Endothelial cell of umbilical vein (primary cell): ENCODE data around the gene USP46. TPM values are rescaled to one million over a fixed set of nuclear protein-coding genes. Genes with fewer than 3 reads are reported as not detected.

ENCODE experiments used
- BruUV-seq: library from RNA; stranded (reverse); fragments of 400-500 nt; replicated peaks from 2 replicates; lab custom pipeline; 2021; lab: Mats Ljungman, UMichigan
- CTCF ChIA-PET: fragments of 300-600, 350-600 bp; sonication (Branson Sonifier 250); formaldehyde crosslinking; loops from one replicate; lab custom pipeline; 2021; ENCODE audit warnings: antibody characterized with exemption, inconsistent platforms; lab: Charles Lee
- POLR2A ChIA-PET: fragments of 300-600, 350-600 bp; sonication (Branson Sonifier 250); formaldehyde crosslinking; loops from one replicate; lab custom pipeline; 2021; ENCODE audit warnings: antibody characterized with exemption, inconsistent platforms; lab: Charles Lee
- DNase-seq: peaks from one replicate; pipeline ENCODE4 v3.0.0-alpha.2; 2011; ENCODE audit warnings: low read depth, low spot score
- FAIRE-seq: peaks from 2 replicates; lab custom pipeline; 2011; peaks lifted over from hg19 to GRCh38; lab: Jason Lieb, UNC
- H2AFZ ChIP-seq: 2 replicates; pipeline ENCODE4 v1.6.0; 2012; ENCODE audit warnings: low read depth, low read length, control low read depth, inconsistent platforms
- H3K27ac ChIP-seq: 2 replicates; pipeline ENCODE4 v1.5.1; 2011; ENCODE audit warnings: low read depth, mild to moderate bottlenecking, control low read depth, low read length, moderate library complexity; ENCODE audit not compliant: insufficient read depth
- H3K27me3 ChIP-seq, 2 experiments: 2 replicates each; pipeline versions ENCODE4 v1.6.0 to v1.6.1; 2011; ENCODE audit warnings: low read length in 2 of 2, mixed read lengths in 1 of 2; ENCODE audit not compliant: control insufficient read depth in 2 of 2, insufficient read depth in 2 of 2
- H3K36me3 ChIP-seq, 2 experiments: 2 replicates in 1 of 2; 3 replicates in 1 of 2; pipeline ENCODE4 v1.5.1; 2011; ENCODE audit warnings: low read length in 2 of 2, mild to moderate bottlenecking in 1 of 2, moderate library complexity in 1 of 2; ENCODE audit not compliant: control insufficient read depth in 2 of 2, insufficient read depth in 2 of 2; ENCODE audit errors: extremely low read depth in 1 of 2
- H3K4me1 ChIP-seq: 3 replicates; pipeline ENCODE4 v1.5.1; 2011; ENCODE audit warnings: mild to moderate bottlenecking, low read length; ENCODE audit not compliant: control insufficient read depth, insufficient read depth; ENCODE audit errors: extremely low read depth
- H3K4me2 ChIP-seq: 2 replicates; pipeline ENCODE4 v1.6.1; 2011; ENCODE audit warnings: low read length, control low read depth, mixed read lengths; ENCODE audit not compliant: insufficient read depth
- H3K4me3 ChIP-seq, 3 experiments: fragments of 200-600 bp in 1 of 3; sonication (generic), shearing (Covaris generic) in 1 of 3; replicated peaks in 1 of 3; 2 replicates each; pipeline ENCODE4 v1.5.1; 2011 to 2016; ENCODE audit warnings: control low read depth in 3 of 3, low read length in 3 of 3, mild to moderate bottlenecking in 2 of 3, inconsistent platforms in 1 of 3, low read depth in 1 of 3, moderate library complexity in 1 of 3; ENCODE audit not compliant: insufficient read depth in 1 of 3
- H3K79me2 ChIP-seq: 2 replicates; pipeline ENCODE4 v1.6.0; 2012; ENCODE audit warnings: low read length, inconsistent platforms; ENCODE audit not compliant: control insufficient read depth, insufficient read depth
- H3K9ac ChIP-seq: replicated peaks from 2 replicates; pipeline ENCODE3; 2011; ENCODE audit warnings: low read length, control low read depth; ENCODE audit not compliant: insufficient read depth; ENCODE audit errors: extremely low read depth
- H3K9me1 ChIP-seq: replicated peaks from 3 replicates; pipeline ENCODE4 v1.6.0; 2011; ENCODE audit warnings: mild to moderate bottlenecking, low read length; ENCODE audit not compliant: control insufficient read depth, insufficient read depth; ENCODE audit errors: extremely low read depth
- H3K9me3 ChIP-seq: replicated peaks from 2 replicates; pipeline ENCODE4 v1.5.1; 2012; ENCODE audit warnings: low read length, inconsistent platforms; ENCODE audit not compliant: control insufficient read depth, insufficient read depth
- H4K20me1 ChIP-seq: replicated peaks from 2 replicates; pipeline ENCODE3; 2011; ENCODE audit warnings: mild to moderate bottlenecking, low read length; ENCODE audit not compliant: control insufficient read depth, insufficient read depth; ENCODE audit errors: extremely low read depth
- GATA2 ChIP-seq: IDR thresholded peaks from 2 replicates; pipeline ENCODE4 v1.7.0; 2011; ENCODE audit warnings: low read depth, mild to moderate bottlenecking, moderate library complexity, mixed read lengths, low read length; ENCODE audit not compliant: insufficient read length, insufficient read depth
- MYC ChIP-seq: IDR thresholded peaks from one replicate; pipeline ENCODE4 v1.6.1; 2011; ENCODE audit warnings: mild to moderate bottlenecking, low read depth, low read length
- dilution Hi-C: fragments of 300-500 bp; cut with MboI; formaldehyde crosslinking; loops from one replicate; pipeline ENCODE4 v1.15.0; 2019; ENCODE audit warnings: low sequenced_read_pairs; ENCODE audit not compliant: extremely low pct_ligation_motif_present
- intact Hi-C: fragments of 100-400 bp; cut with micrococcal nuclease; formaldehyde crosslinking; loops from one replicate; pipeline ENCODE4 v1.10.0; 2022
- polyA plus RNA-seq, 4 experiments: library from polyadenylated mRNA; depleted of rRNA in 3 of 4; stranded (reverse) in 3 of 4; unstranded in 1 of 4; fragments of >200 nt; gene quantifications; 2 replicates each; pipeline versions ENCODE4 v1.2.1 to v1.2.3, GENCODE V29; 2011 to 2012; ENCODE audit warnings: missing spikeins in 1 of 4
- total RNA-seq: library from RNA; stranded (reverse); gene quantifications from 2 replicates; pipeline ENCODE4 v1.2.3, GENCODE V29; 2021
- TF ChIP-seq, protein P1 (sequence below): IDR thresholded peaks from 2 replicates; pipeline ENCODE4 v1.6.1; 2011; ENCODE audit not compliant: insufficient read depth, insufficient read length
- TF ChIP-seq, protein P2 (sequence below), 2 donors: IDR thresholded peaks; 1 replicate in 1 of 2; 2 replicates in 1 of 2; pipeline ENCODE4 v1.5.1; 2011; ENCODE audit warnings: low read length in 2 of 2, mild to moderate bottlenecking in 2 of 2, moderate library complexity in 2 of 2, control low read depth in 1 of 2, inconsistent platforms in 1 of 2, low read depth in 1 of 2; ENCODE audit not compliant: insufficient read depth in 1 of 2; ENCODE audit errors: extremely low read depth in 1 of 2

The USP46 gene
- total and polyA plus RNA-seq, 2 donors (not counting 3 experiments of a cell fraction or from before 2014, with no cell fraction given) = 5.2 to 23.7 TPM

DNA sequence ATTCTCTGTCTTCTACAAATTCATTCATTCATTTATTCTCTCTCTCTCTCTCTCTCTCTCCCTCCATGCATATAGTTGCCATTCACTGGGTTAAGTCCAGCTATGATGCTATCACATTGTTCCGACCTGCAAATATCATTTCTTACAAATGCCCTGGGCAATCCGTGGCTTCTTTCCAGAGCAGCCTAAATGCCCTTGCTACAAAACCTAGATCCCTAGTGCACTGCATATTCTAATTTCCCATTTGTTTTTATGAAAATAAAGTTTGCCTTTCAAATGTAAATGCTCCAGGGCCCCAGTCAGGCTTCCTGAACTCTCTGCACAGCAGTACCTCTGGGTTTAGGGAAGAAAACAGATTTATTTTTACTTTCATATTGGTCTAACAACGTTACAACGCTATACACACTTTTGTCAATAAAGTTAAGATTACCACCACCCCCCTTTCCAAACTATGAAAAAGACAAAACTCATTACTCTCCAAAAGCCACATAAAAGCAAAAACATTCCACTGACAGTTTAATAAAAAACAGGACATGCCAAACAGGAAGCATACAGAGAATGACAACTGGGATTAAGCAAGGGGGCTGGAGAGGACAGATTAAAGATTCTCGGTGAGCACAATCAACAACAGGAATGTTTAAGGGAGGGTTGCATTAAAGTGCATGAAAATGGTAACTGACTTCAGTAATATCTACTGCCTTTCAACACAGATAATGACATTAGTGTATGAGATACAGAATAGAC is 104.3 kb downstream of the USP46 start:
- H3K27me3 ChIP-seq = peaks cover 8 to 14% of the 10 kb centered on the region in 2 experiments
- FAIRE-seq (no peak), DNase-seq (no peak)
- H3K9me3 ChIP-seq = no peaks in the 10 kb centered on the region
- CTCF ChIA-PET = interaction anchor here (1.5 kb wide), 1 partner anchor 9 kb away, joined by 3 read pairs; no protein-coding TSS in a partner anchor
- H3K9me1 ChIP-seq = no peaks in the 10 kb centered on the region
- H3K27ac ChIP-seq = no peak overlapping the region
- TF ChIP-seq MYC = no peak
- TF ChIP-seq, protein P1, sequence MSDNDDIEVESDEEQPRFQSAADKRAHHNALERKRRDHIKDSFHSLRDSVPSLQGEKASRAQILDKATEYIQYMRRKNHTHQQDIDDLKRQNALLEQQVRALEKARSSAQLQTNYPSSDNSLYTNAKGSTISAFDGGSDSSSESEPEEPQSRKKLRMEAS = no peak
- TF ChIP-seq GATA2 = no peak
- TF ChIP-seq, protein P2, sequence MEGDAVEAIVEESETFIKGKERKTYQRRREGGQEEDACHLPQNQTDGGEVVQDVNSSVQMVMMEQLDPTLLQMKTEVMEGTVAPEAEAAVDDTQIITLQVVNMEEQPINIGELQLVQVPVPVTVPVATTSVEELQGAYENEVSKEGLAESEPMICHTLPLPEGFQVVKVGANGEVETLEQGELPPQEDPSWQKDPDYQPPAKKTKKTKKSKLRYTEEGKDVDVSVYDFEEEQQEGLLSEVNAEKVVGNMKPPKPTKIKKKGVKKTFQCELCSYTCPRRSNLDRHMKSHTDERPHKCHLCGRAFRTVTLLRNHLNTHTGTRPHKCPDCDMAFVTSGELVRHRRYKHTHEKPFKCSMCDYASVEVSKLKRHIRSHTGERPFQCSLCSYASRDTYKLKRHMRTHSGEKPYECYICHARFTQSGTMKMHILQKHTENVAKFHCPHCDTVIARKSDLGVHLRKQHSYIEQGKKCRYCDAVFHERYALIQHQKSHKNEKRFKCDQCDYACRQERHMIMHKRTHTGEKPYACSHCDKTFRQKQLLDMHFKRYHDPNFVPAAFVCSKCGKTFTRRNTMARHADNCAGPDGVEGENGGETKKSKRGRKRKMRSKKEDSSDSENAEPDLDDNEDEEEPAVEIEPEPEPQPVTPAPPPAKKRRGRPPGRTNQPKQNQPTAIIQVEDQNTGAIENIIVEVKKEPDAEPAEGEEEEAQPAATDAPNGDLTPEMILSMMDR (IDR thresholded peaks at IDR 0.05; ENCODE audit: extremely low read depth in 1 of 2, insufficient read depth in 1 of 2, low read depth in 1 of 2, low read length in 2 of 2) = no peak
- H3K36me3 ChIP-seq = no peaks in the 10 kb centered on the region
- no peaks in the 10 kb centered on the region for H3K79me2 ChIP-seq
- H3K4me2 ChIP-seq = no peak overlapping the region
- no peak overlapping the region for H3K4me3 ChIP-seq
- POLR2A ChIA-PET = no interaction called here
- BruUV-seq = no TSS peak
- dilution Hi-C loops (no loop called here), intact Hi-C loops (no loop called here)
- H3K4me1 ChIP-seq = no peaks in the 10 kb centered on the region
- H2AFZ ChIP-seq = no peak overlapping the region
- no peaks in the 10 kb centered on the region for H4K20me1 ChIP-seq
- no peak overlapping the region for H3K9ac ChIP-seq
